Keratinocyte (primary cell): ENCODE results near the gene DDX5. TPM values are rescaled to one million over a fixed set of nuclear protein-coding genes. Genes with fewer than 3 reads are reported as not detected.

ENCODE experiments used
- DNase-seq: peaks from one replicate; pipeline ENCODE4 v3.0.0-alpha.2; 2011; ENCODE audit warnings: low read depth, missing footprints, low spot score
- FAIRE-seq: peaks from 2 replicates; lab custom pipeline; 2011; peaks lifted over from hg19 to GRCh38; lab: Jason Lieb, UNC
- H2AFZ ChIP-seq: 2 replicates; pipeline ENCODE4 v1.6.0; 2012; ENCODE audit warnings: low read length, control low read depth, inconsistent platforms; ENCODE audit not compliant: control insufficient read depth
- H3K27ac ChIP-seq: 2 replicates; pipeline ENCODE4 v1.5.1; 2011; ENCODE audit warnings: low read length; ENCODE audit not compliant: control insufficient read depth, insufficient read depth
- H3K27me3 ChIP-seq: 3 replicates; pipeline ENCODE4 v1.6.0; 2011; ENCODE audit warnings: low read length; ENCODE audit not compliant: control insufficient read depth, insufficient read depth; ENCODE audit errors: extremely low read depth
- H3K36me3 ChIP-seq, 2 experiments: 2 replicates in 1 of 2; 3 replicates in 1 of 2; pipeline ENCODE4 v1.5.1; 2011; ENCODE audit warnings: low read length in 2 of 2, mild to moderate bottlenecking in 1 of 2; ENCODE audit not compliant: control insufficient read depth in 2 of 2, insufficient read depth in 2 of 2; ENCODE audit errors: extremely low read depth in 1 of 2
- H3K4me1 ChIP-seq: 3 replicates; pipeline ENCODE4 v1.5.1; 2011; ENCODE audit warnings: low read length; ENCODE audit not compliant: control insufficient read depth, insufficient read depth; ENCODE audit errors: extremely low read depth
- H3K4me2 ChIP-seq: 3 replicates; pipeline ENCODE4 v1.6.0; 2011; ENCODE audit warnings: low read depth, low read length; ENCODE audit not compliant: control insufficient read depth, insufficient read depth; ENCODE audit errors: extremely low read depth
- H3K4me3 ChIP-seq, 3 experiments: fragments of 200-600 bp in 1 of 3; sonication (generic) in 1 of 3; 2 replicates in 2 of 3; 3 replicates in 1 of 3; pipeline ENCODE4 v1.5.1; 2011 to 2016; ENCODE audit warnings: low read length in 3 of 3, mild to moderate bottlenecking in 3 of 3, control low read depth in 2 of 3, inconsistent platforms in 1 of 3, low read depth in 1 of 3, mixed read lengths in 1 of 3, mixed run types in 1 of 3, moderate library complexity in 1 of 3; ENCODE audit not compliant: control insufficient read depth in 2 of 3, insufficient read depth in 2 of 3; ENCODE audit errors: extremely low read depth in 1 of 3
- H3K79me2 ChIP-seq: 2 replicates; pipeline ENCODE4 v1.6.0; 2012; ENCODE audit warnings: low read length; ENCODE audit not compliant: control insufficient read depth, insufficient read depth
- H3K9ac ChIP-seq: 3 replicates; pipeline ENCODE4 v1.6.0; 2011; ENCODE audit warnings: low read length; ENCODE audit not compliant: control insufficient read depth, insufficient read depth; ENCODE audit errors: extremely low read depth
- H3K9me1 ChIP-seq: 3 replicates; pipeline ENCODE4 v1.6.0; 2011; ENCODE audit warnings: low read length; ENCODE audit not compliant: control insufficient read depth, insufficient read depth; ENCODE audit errors: extremely low read depth
- H3K9me3 ChIP-seq: 2 replicates; pipeline ENCODE4 v1.5.1; 2012; ENCODE audit warnings: low read depth, low read length; ENCODE audit not compliant: control insufficient read depth
- H4K20me1 ChIP-seq: 3 replicates; pipeline ENCODE4 v1.6.0; 2011; ENCODE audit warnings: low read length; ENCODE audit not compliant: control insufficient read depth, insufficient read depth; ENCODE audit errors: extremely low read depth
- EZH2 ChIP-seq: IDR thresholded peaks from one replicate; pipeline ENCODE4 v1.6.1; 2012; ENCODE audit warnings: inconsistent platforms, mild to moderate bottlenecking, low read length, moderate library complexity
- dilution Hi-C: fragments of 300-500 bp; cut with MboI; formaldehyde crosslinking; loops from one replicate; pipeline ENCODE4 v1.7.0; 2020; ENCODE audit warnings: low sequenced_read_pairs; ENCODE audit not compliant: extremely low pct_ligation_motif_present
- polyA plus RNA-seq, 5 experiments: library from polyadenylated mRNA; depleted of rRNA in 3 of 5; stranded (reverse) in 3 of 5; stranded (forward) in 1 of 5; unstranded in 1 of 5; fragments of >200 nt; gene quantifications; 1 replicate in 1 of 5; 2 replicates in 3 of 5; 3 replicates in 1 of 5; pipeline versions ENCODE4 v1.2.1 to v1.2.3, GENCODE V29; 2011 to 2012; ENCODE audit warnings: missing spikeins in 2 of 5, low read depth in 1 of 5, low replicate concordance in 1 of 5
- TF ChIP-seq, protein P1 (sequence below), 3 experiments: IDR thresholded peaks in 1 of 3; conservative IDR thresholded peaks in 1 of 3; optimal IDR thresholded peaks in 1 of 3; 2 replicates in 2 of 3; 3 replicates in 1 of 3; pipeline versions ENCODE3 to v1.5.1; 2011; ENCODE audit warnings: low read length in 3 of 3, mild to moderate bottlenecking in 3 of 3, moderate library complexity in 2 of 3, control low read depth in 1 of 3, inconsistent platforms in 1 of 3; ENCODE audit not compliant: insufficient read depth in 2 of 3; ENCODE audit errors: extremely low read depth in 1 of 3

DDX5 gene
- polyA plus RNA-seq, 1 donor (not counting 4 experiments of a cell fraction or from before 2014, with no cell fraction given), result 793 TPM

DNA sequence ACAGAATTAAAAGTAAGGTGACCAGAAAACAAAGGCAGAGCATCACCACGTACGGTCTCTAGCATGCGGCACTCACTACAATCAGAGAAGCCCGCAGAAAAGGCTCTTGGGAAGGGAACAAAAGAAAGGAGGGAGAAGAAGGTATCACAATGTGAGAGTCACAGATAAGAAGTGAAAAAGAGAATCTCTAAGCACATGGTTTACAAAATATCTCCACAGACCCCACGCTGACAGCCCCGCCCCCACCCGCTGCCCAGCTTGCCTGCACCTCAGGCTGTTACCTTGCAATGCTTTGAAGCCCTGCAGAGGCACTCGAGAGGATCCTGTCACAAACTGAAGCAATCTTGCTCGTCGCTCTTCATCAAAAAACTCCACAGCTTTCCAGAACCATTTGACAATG lies 41.2 kb upstream of the DDX5 start:
- Histone ChIP-seq H3K36me3 (peaks cover 35 to 54% of the 10 kb centered on the region in 2 experiments), H3K27me3 (no peaks in the 10 kb centered on the region), H3K9me1 (no peaks in the 10 kb centered on the region), H3K4me2 (no peak overlapping the region), H3K4me1 (no peaks in the 10 kb centered on the region), H3K27ac (no peak overlapping the region), H3K4me3 (no peak overlapping the region), H3K9ac (no peak overlapping the region), H3K9me3 (no peaks in the 10 kb centered on the region), H2AFZ (no peak overlapping the region), H3K79me2 (peaks cover 2% of the 10 kb centered on the region), H4K20me1 (peaks cover 10% of the 10 kb centered on the region)
- FAIRE-seq (no peak), DNase-seq (no peak)
- dilution Hi-C loops, result no loop called here
- TF ChIP-seq, protein P1, sequence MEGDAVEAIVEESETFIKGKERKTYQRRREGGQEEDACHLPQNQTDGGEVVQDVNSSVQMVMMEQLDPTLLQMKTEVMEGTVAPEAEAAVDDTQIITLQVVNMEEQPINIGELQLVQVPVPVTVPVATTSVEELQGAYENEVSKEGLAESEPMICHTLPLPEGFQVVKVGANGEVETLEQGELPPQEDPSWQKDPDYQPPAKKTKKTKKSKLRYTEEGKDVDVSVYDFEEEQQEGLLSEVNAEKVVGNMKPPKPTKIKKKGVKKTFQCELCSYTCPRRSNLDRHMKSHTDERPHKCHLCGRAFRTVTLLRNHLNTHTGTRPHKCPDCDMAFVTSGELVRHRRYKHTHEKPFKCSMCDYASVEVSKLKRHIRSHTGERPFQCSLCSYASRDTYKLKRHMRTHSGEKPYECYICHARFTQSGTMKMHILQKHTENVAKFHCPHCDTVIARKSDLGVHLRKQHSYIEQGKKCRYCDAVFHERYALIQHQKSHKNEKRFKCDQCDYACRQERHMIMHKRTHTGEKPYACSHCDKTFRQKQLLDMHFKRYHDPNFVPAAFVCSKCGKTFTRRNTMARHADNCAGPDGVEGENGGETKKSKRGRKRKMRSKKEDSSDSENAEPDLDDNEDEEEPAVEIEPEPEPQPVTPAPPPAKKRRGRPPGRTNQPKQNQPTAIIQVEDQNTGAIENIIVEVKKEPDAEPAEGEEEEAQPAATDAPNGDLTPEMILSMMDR (optimal IDR thresholded peaks at IDR 0.05 in 1 of 3, IDR thresholded peaks at IDR 0.05 in 1 of 3, conservative IDR thresholded peaks at IDR 0.05 in 1 of 3; ENCODE audit: extremely low read depth in 1 of 3, insufficient read depth in 2 of 3, low read length in 3 of 3), result no peak
- no peak for TF ChIP-seq EZH2

DNA sequence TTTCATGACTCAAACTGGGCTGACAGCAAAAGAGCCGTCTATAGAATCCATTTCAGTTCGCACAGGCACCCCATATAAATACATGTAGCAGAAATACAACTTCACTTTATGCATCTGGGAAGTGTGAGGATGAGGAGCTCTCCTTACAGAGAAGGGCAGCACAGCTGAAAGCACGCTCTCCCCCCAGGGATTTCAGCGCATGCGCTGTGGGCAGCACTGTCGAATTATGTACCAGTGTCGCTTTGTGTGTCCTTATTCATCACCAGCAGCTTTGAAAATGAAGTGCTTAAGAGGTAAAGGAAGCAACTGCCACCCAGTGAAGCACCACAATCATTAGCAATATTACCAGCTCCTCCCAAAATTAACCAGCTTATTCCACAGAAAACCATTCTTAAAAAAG lies 40.6 kb upstream of the DDX5 start:
- H3K9ac ChIP-seq, result no peak overlapping the region
- peaks cover 7% of the 10 kb centered on the region for H4K20me1 ChIP-seq
- no peaks in the 10 kb centered on the region for H3K9me3 ChIP-seq
- no peaks in the 10 kb centered on the region for H3K4me1 ChIP-seq
- dilution Hi-C loops, result no loop called here
- no peaks in the 10 kb centered on the region for H3K27me3 ChIP-seq
- H3K36me3 ChIP-seq, result peaks cover 37 to 53% of the 10 kb centered on the region in 2 experiments
- DNase-seq (no peak), FAIRE-seq (no peak)
- no peak overlapping the region for H2AFZ ChIP-seq
- no peak overlapping the region for H3K27ac ChIP-seq
- H3K4me3 ChIP-seq, result no peak overlapping the region
- no peak overlapping the region for H3K4me2 ChIP-seq
- no peaks in the 10 kb centered on the region for H3K9me1 ChIP-seq
- peaks cover 2% of the 10 kb centered on the region for H3K79me2 ChIP-seq
- no peak for TF ChIP-seq EZH2
- TF ChIP-seq, protein P1 (optimal IDR thresholded peaks at IDR 0.05 in 1 of 3, IDR thresholded peaks at IDR 0.05 in 1 of 3, conservative IDR thresholded peaks at IDR 0.05 in 1 of 3; ENCODE audit: extremely low read depth in 1 of 3, insufficient read depth in 2 of 3, low read length in 3 of 3), result no peak
